SK-N-MC (cell line): ENCODE data around the gene MAP1B.

Experiments used
- EZH2 ChIP-seq: fragments of 200-600 bp; sonication (generic); IDR thresholded peaks from one replicate; pipeline ENCODE4 v1.6.1; 2017; ENCODE audit warnings: antibody characterized with exemption
- POLR2AphosphoS5 ChIP-seq: IDR thresholded peaks from 2 replicates; pipeline ENCODE4 v1.6.1; 2012; ENCODE audit warnings: mild to moderate bottlenecking, low read depth, low read length, borderline replicate concordance

GRCh38 chr5:72108202-72109061 lies 1.2 kb downstream of the MAP1B start:
- peak; percentile 47; the same call in 1 of the 2 replicates for TF ChIP-seq POLR2AphosphoS5
- TF ChIP-seq EZH2: no peak
